GF-D8 (cell line): ENCODE measurements around the gene BLVRB.
A peak's percentile ranks its signal among the peaks of the same experiment; 100 is the strongest.

ENCODE experiments used
- DNase-seq: peaks from one replicate; lab custom pipeline; 2025; lab: John Stamatoyannopoulos, UW

BLVRB gene

DNA sequence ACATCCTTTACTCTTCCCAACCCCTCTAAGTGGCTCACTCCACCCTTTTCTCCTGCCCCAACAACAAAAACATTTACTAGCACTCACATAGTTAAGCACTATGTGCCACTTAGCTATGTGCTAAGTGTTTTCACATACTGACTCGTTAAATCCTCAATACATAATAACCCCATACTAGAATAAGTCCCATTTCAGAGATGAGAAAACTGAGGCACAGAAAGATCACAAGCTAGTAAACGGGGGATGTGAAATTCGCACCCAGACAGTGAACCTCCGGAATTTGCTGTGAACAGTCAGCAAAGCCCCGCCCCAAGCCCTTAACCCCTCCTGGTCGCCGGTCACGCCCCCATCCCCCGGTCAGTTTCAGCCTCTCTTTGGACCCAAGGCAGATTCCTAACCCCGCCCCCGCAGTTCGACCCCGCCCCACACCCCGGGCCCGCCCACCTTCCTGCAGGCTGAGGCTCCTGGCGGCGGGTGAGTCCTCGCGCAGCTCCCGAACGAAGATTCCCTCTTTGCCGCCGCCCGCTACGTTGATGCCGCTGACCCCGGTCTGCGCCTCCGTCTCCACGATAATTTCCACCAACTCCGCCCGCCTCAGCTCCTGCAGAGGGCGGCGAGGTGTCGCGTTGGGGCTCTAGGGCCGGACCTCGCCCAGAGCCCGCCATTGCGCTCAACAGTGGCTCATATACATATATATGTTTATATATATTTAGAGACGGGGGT lies 62.1 kb downstream of the BLVRB start:
- DNase-seq, result peak; percentile 21

GRCh38 chr19:40400559-40400958 lies 65.0 kb downstream of the BLVRB start:
- DNase-seq, result no peak

GRCh38 chr19:40398417-40399131 lies 67.0 kb downstream of the BLVRB start:
- DNase-seq, result no peak
